Uterus (tissue), 2 donors: ENCODE measurements around the gene SLC35E1.

ENCODE experiments used
- POLR2A ChIP-seq, 2 donors: fragments of 450-650 bp; IDR thresholded peaks; one replicate each; pipeline ENCODE4 v1.6.1; 2016; ENCODE audit warnings: antibody characterized with exemption in 2 of 2, mild to moderate bottlenecking in 1 of 2, moderate library complexity in 1 of 2
- TF ChIP-seq, protein P1 (sequence below), 4 experiments: fragments of 200-600 bp in 2 of 4; fragments of 450-650 bp in 2 of 4; sonication (generic) in 2 of 4; IDR thresholded peaks; one replicate each; pipeline ENCODE4 v1.5.1; 2016 to 2019; ENCODE audit warnings: antibody characterized with exemption in 4 of 4, mild to moderate bottlenecking in 2 of 4, moderate library complexity in 1 of 4

DNA sequence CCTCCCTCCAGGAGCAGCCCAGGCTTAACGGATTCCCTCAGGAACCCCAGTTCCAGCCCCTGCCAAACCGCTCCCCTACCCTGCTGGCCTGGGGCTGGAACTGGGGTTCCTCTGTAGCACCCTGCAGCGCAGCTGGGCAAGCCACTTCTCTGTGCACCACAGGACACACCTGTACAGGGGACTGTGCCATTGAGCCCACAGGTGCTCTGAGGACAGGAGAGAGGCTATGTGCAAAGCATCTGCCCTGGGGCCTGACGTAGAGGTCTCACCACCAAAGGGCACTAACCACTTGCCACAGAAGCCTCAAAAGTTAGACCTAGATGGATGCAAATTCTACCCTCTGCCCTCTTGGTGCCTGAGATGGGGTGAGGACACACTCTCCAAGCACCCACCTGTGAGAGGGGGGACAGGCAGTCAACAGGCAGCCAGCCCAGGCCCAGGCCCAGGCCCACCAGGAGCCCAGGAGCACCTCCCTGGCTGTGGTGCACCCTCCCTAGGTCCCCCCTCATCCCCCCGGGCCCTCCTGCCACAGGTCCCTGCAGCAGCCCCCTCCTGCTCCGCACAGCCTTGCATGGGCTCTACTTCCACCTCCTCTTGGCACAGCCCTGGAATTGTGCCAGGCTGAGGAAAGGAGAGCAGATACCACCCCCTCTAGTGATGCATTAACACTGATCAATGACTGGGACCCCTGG, 27.6 kb upstream of the SLC35E1 start:
- TF ChIP-seq, protein P1, sequence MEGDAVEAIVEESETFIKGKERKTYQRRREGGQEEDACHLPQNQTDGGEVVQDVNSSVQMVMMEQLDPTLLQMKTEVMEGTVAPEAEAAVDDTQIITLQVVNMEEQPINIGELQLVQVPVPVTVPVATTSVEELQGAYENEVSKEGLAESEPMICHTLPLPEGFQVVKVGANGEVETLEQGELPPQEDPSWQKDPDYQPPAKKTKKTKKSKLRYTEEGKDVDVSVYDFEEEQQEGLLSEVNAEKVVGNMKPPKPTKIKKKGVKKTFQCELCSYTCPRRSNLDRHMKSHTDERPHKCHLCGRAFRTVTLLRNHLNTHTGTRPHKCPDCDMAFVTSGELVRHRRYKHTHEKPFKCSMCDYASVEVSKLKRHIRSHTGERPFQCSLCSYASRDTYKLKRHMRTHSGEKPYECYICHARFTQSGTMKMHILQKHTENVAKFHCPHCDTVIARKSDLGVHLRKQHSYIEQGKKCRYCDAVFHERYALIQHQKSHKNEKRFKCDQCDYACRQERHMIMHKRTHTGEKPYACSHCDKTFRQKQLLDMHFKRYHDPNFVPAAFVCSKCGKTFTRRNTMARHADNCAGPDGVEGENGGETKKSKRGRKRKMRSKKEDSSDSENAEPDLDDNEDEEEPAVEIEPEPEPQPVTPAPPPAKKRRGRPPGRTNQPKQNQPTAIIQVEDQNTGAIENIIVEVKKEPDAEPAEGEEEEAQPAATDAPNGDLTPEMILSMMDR (IDR thresholded peaks at IDR 0.05) = no peak
- TF ChIP-seq POLR2A (IDR thresholded peaks at IDR 0.05) = no peak
